ENCODE results near the gene METTL17. TPM values are rescaled to one million over a fixed set of nuclear protein-coding genes. Genes with fewer than 3 reads are reported as not detected.

METTL17 gene
- total RNA-seq, 2 donors from 2014 or later, result 65.1 to 80.2 TPM

DNA sequence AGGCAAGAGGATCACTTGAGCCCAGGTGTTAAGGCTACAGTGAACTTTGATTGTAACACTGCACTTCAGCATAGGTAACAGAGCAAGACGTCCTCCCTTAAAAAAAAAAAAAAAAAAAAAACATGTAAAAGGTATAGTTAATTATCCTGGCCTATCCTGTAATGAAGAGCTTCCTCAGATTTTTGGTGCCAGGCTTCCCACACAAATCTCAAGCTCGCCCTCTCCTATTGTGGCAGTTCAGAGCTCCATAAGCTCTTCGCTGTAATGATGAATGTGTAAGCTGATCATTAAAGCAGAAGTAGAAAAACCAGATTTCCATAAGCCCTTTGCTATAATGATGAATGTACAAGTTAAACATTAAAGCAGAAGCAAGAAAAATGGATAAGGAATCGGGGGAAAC is 7.3 kb downstream of the METTL17 start:
- Histone ChIP-seq H3K4me1 (ENCODE audit: control insufficient read depth, insufficient read depth, low read length) (peaks cover 4% of the 10 kb centered on the region), H3K36me3 (ENCODE audit: control insufficient read depth, insufficient read depth, low read length) (peaks cover 53% of the 10 kb centered on the region), H3K9me3 (ENCODE audit: control insufficient read depth, low read length) (no peaks in the 10 kb centered on the region), H3K4me3 (ENCODE audit: low read length) (no peak overlapping the region), H3K27me3 (ENCODE audit: control insufficient read depth, insufficient read depth, low read length, poor library complexity, severe bottlenecking) (no peaks in the 10 kb centered on the region), H3K9ac (ENCODE audit: extremely low read depth, low read length, poor library complexity, severe bottlenecking) (no peak overlapping the region), H3K27ac (ENCODE audit: low read depth, low read length) (no peak overlapping the region)
- peaks cover 21% of the 10 kb centered on the region for H3K4me1 Mint-ChIP-seq
- DNase-seq, result no peak
- peaks cover 41% of the 10 kb centered on the region for H3K36me3 Mint-ChIP-seq (ENCODE audit: low read depth)
- H3K4me3 Mint-ChIP-seq, result no peak overlapping the region
- no peaks in the 10 kb centered on the region for H3K9me3 Mint-ChIP-seq
- 84 to 90% methylated on average over 2 to 3 of the region's 4 CpGs for WGBS, 2 experiments (ENCODE audit: insufficient coverage in 1 of 2, insufficient read length in 1 of 2)
- H3K27me3 Mint-ChIP-seq (ENCODE audit: insufficient read depth), result no peaks in the 10 kb centered on the region
- TF ChIP-seq, protein P1, sequence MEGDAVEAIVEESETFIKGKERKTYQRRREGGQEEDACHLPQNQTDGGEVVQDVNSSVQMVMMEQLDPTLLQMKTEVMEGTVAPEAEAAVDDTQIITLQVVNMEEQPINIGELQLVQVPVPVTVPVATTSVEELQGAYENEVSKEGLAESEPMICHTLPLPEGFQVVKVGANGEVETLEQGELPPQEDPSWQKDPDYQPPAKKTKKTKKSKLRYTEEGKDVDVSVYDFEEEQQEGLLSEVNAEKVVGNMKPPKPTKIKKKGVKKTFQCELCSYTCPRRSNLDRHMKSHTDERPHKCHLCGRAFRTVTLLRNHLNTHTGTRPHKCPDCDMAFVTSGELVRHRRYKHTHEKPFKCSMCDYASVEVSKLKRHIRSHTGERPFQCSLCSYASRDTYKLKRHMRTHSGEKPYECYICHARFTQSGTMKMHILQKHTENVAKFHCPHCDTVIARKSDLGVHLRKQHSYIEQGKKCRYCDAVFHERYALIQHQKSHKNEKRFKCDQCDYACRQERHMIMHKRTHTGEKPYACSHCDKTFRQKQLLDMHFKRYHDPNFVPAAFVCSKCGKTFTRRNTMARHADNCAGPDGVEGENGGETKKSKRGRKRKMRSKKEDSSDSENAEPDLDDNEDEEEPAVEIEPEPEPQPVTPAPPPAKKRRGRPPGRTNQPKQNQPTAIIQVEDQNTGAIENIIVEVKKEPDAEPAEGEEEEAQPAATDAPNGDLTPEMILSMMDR (conservative IDR thresholded peaks at IDR 0.05), result no peak
- H3K27ac Mint-ChIP-seq, result no peak overlapping the region

DNA sequence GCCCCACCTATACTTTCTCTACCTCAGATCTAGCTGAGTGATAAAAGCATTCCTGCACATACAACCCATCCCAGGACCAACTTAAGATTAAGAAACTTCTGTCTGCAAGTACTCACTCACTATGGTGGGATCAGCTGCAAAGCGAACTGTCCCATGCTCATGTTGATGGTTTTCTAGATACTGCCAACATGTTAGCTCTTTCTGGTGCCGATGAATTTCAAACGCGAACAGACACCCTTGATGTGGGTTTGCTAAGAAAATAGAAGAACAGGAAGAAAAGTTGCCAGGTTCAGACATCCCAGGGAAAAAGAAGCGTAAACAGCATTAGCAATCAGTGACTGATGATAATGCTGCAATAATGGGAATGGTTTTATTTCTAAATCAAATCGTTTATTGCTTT is 7.8 kb downstream of the METTL17 start:
- Mint-ChIP-seq H3K27ac (no peak overlapping the region), H3K9me3 (no peaks in the 10 kb centered on the region), H3K27me3 (ENCODE audit: insufficient read depth) (no peaks in the 10 kb centered on the region), H3K36me3 (ENCODE audit: low read depth) (peaks cover 36% of the 10 kb centered on the region), H3K4me1 (peaks cover 25% of the 10 kb centered on the region), H3K4me3 (no peak overlapping the region)
- TF ChIP-seq, protein P1 (conservative IDR thresholded peaks at IDR 0.05), result no peak
- 93% methylated on average over 5 of the region's 6 CpGs for WGBS, 2 experiments (ENCODE audit: insufficient coverage in 1 of 2, insufficient read length in 1 of 2)
- H3K4me3 ChIP-seq (ENCODE audit: low read length), result no peak overlapping the region
- peaks cover 49% of the 10 kb centered on the region for H3K36me3 ChIP-seq (ENCODE audit: control insufficient read depth, insufficient read depth, low read length)
- H3K27me3 ChIP-seq (ENCODE audit: control insufficient read depth, insufficient read depth, low read length, poor library complexity, severe bottlenecking), result no peaks in the 10 kb centered on the region
- no peak overlapping the region for H3K9ac ChIP-seq (ENCODE audit: extremely low read depth, low read length, poor library complexity, severe bottlenecking)
- H3K27ac ChIP-seq (ENCODE audit: low read depth, low read length), result no peak overlapping the region
- no peaks in the 10 kb centered on the region for H3K9me3 ChIP-seq (ENCODE audit: control insufficient read depth, low read length)
- H3K4me1 ChIP-seq (ENCODE audit: control insufficient read depth, insufficient read depth, low read length), result peaks cover 4% of the 10 kb centered on the region
- peak; percentile 22 for DNase-seq

GRCh38 chr14:20998139-20998538 is 8.4 kb downstream of the METTL17 start:
- Histone ChIP-seq H3K4me1 (ENCODE audit: control insufficient read depth, insufficient read depth, low read length) (peaks cover 4% of the 10 kb centered on the region), H3K27me3 (ENCODE audit: control insufficient read depth, insufficient read depth, low read length, poor library complexity, severe bottlenecking) (no peaks in the 10 kb centered on the region), H3K36me3 (ENCODE audit: control insufficient read depth, insufficient read depth, low read length) (peaks cover 43% of the 10 kb centered on the region), H3K27ac (ENCODE audit: low read depth, low read length) (no peak overlapping the region), H3K4me3 (ENCODE audit: low read length) (no peak overlapping the region), H3K9ac (ENCODE audit: extremely low read depth, low read length, poor library complexity, severe bottlenecking) (no peak overlapping the region), H3K9me3 (ENCODE audit: control insufficient read depth, low read length) (no peaks in the 10 kb centered on the region)
- Mint-ChIP-seq H3K36me3 (ENCODE audit: low read depth) (peaks cover 31% of the 10 kb centered on the region), H3K27ac (peak overlapping the region; percentile 27), H3K27me3 (ENCODE audit: insufficient read depth) (no peaks in the 10 kb centered on the region), H3K4me3 (no peak overlapping the region), H3K4me1 (peaks cover 26% of the 10 kb centered on the region), H3K9me3 (no peaks in the 10 kb centered on the region)
- DNase-seq, result peak; percentile 46
- 85 to 86% methylated on average over 3 of the region's 3 CpGs for WGBS, 2 experiments (ENCODE audit: insufficient coverage in 1 of 2, insufficient read length in 1 of 2)
- TF ChIP-seq, protein P1 (conservative IDR thresholded peaks at IDR 0.05), result no peak
